GM20000 (cell line): Measurements from ENCODE around the gene CLCA2.

Experiments used
- DNase-seq: peaks from one replicate; pipeline ENCODE4 v3.0.0; 2012; ENCODE audit warnings: low spot score
- TF ChIP-seq, protein P1 (sequence below): IDR thresholded peaks from 2 replicates; pipeline ENCODE4 v1.5.1; 2012; ENCODE audit warnings: mild to moderate bottlenecking, control low read depth; ENCODE audit errors: extremely low read depth, missing control alignments

CLCA2 gene

DNA sequence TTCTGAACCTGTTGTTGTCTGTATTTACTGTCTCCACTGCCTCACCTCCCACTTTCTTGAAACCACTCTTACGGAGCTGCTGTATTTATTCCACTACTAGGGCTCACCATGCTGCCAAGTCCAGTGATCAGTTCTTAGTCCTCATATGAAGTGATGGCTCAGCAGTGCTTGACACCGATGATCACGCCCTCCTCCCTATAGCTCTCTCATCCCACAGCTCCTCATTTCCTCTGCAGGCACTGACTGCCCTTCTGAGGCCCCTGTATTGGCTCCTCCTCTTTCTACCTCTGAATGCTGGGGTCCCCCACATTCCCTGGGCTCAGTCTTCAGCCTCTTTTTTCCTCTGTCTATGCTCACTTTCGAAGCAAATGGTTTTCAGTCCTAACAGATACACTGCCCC is 48.2 kb downstream of the CLCA2 start:
- TF ChIP-seq, protein P1, sequence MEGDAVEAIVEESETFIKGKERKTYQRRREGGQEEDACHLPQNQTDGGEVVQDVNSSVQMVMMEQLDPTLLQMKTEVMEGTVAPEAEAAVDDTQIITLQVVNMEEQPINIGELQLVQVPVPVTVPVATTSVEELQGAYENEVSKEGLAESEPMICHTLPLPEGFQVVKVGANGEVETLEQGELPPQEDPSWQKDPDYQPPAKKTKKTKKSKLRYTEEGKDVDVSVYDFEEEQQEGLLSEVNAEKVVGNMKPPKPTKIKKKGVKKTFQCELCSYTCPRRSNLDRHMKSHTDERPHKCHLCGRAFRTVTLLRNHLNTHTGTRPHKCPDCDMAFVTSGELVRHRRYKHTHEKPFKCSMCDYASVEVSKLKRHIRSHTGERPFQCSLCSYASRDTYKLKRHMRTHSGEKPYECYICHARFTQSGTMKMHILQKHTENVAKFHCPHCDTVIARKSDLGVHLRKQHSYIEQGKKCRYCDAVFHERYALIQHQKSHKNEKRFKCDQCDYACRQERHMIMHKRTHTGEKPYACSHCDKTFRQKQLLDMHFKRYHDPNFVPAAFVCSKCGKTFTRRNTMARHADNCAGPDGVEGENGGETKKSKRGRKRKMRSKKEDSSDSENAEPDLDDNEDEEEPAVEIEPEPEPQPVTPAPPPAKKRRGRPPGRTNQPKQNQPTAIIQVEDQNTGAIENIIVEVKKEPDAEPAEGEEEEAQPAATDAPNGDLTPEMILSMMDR: no peak
- no peak for DNase-seq

DNA sequence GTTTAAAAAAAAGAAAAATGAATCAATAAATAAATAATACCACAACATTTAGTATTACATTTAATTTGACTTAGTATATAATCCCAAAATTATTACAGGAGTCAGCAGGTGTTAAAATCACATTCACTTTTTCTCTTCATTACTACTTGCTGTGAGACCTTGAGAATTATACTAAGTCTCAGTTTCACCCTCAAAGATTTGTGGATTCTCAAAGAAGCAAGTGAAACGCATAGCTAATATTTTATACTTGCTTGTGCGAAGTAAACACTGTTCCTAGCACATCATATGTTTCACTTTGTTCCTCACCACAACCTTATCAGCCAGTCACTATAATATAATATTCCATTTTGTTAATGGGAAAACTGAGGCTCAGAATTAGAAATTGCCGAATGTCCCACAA is 48.8 kb downstream of the CLCA2 start:
- TF ChIP-seq, protein P1: no peak
- DNase-seq: no peak

DNA sequence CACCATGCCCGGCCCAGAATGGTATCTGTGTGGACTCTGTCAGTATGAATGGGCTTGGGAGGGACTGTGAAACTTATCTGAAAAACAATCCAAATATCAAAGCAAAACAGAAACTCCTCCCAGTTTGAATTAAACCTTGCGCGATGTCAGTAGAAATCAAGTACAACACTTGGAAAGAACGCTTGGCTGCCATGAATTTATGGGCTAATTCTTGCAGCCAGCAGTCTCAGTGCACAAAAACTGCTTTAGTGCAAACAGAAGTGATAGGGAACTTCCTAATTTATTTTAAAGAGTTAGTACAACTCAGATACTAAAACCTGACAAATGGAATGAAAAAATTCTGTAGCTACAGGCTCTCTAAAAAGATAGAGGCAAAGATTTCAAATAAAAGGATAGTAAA is 53.3 kb downstream of the CLCA2 start:
- TF ChIP-seq, protein P1: no peak

DNA sequence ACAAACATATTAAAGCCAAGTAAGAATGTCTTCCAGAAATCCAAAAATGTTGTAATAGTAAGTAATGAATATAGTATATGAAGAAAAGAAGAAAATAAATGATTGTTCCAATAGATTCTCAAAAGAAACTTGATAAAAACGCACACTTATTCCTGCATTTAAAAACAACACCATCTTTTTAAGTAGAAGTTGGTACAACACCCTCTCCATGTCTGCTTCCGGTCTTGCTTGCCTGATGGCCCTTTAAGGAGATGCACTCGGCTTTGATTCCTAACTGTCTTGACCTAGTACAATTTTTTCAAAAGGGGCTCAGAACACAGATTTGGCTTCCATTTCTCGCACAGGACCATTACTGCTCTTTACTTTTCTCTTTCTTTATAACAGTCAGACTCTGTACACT is 53.7 kb downstream of the CLCA2 start:
- no peak for DNase-seq
- TF ChIP-seq, protein P1: no peak

More for the DNA sequence above, 53.3 kb downstream of the CLCA2 start:
- no peak for DNase-seq

DNA sequence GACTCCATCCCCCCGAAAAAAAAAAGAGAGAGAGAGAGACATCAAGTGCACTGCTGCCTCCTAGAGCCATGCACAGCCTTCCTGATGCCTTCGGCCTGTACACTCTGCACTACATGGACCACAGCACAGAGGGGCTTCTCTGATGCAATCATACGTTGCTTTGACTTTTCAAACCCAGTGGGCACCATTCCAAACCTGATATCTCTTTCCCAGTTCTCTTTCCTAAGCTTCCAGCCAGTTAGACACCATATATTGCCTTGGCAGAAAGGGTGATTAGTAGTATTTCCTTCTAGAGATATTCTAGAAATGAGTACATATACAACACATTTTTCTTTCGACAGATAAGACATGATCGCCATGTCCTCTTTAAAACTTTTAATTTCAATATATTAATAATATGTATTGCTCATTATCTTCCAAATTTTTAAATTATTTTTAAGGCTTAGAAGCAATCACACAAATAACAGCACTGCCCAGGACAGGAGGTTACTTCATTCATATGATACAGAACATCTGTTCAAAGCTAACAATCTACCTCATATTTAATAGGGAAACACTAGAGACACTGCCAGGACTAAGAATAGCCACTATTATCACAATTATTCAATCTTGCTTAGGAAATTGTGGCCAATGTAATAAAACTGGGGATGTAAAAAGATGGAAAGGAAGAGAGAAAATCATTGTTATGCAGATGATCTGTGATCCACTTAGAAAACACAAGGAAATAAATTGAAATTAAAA is 54.6 kb downstream of the CLCA2 start:
- no peak for DNase-seq
- TF ChIP-seq, protein P1: no peak

DNA sequence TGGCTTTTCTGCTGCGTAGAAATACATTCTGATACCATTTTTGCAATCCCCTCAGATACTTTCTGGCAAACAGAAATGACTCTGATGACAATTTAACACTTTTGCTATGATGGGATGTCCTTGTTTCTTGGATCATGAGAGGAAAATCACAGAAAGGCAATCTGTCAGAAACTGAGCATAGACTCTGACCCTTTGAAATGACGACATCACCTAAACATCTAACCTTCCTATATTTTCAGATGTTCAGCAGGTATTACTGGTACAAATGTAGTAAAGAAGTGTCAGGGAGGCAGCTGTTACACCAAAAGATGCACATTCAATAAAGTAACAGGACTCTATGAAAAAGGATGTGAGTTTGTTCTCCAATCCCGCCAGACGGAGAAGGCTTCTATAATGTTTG is 58.0 kb downstream of the CLCA2 start:
- no peak for DNase-seq
- TF ChIP-seq, protein P1: no peak

DNA sequence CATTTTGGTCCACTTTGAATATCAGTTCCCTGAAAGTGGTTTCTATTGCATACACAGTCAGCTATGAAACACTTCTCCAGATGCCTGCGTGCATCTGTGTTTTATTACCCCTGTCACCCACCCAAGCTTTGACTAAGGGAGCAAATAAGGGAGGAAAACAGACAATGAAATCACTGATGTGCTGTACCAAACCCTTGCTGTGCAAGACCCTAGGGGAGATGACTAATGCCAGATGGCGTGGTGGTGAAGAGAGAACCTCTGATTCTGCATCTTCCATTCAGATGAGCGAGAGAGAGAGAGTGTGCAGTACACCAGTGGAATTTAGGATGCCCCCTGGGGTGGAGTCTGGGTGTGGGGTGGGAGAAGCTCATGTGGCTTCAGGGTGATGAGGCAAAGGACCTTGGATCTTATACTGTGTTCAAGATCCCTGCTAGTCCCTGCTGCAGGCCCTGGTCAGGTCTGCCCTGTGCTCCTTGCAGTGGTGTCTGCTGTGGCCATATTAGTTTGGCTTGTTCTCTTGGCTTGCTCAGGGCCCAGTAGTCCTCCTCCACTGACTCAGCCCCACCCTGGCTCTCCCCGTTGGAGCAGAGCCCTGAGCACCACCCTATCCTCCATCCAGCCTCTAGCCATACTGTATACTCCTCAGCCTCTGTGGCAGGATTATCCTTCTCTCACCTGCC is 63.3 kb downstream of the CLCA2 start:
- TF ChIP-seq, protein P1: no peak
- no peak for DNase-seq
